Measurements from ENCODE around the gene CCDC69. TPM values are rescaled to one million over a fixed set of nuclear protein-coding genes. Genes with fewer than 3 reads are reported as not detected.

CCDC69 gene
- total and polyA plus RNA-seq, 2 of the 8 experiments (the other 6 are each of a cell fraction or from before 2014, with no cell fraction given): 8.4 to 10.8 TPM

DNA sequence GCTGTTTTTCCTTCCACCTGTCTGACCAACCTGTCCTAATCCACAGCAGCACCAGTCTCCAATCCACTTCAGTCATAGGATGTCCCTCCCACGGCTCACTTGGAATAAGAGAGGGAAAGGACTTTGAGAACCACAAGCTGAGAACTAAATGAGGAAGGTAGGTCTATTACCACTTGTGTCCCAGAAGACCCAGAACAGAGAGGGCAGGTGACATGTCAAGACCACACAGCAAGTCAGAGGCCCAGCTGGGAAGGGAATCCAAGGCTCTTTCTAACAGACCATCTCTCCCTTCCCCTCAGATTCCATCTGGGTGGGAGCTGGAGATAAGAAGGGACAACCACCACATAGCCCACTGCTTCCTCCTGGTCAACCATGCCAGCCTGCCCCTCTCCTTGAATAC lies 81.0 kb downstream of the CCDC69 start:
- Histone ChIP-seq H4K91ac (replicated peaks; ENCODE audit: insufficient read length, low read length) (no peak overlapping the region), H3K9ac (replicated peaks in 1 of 4; ENCODE audit: extremely low read depth in 1 of 4, low read depth in 3 of 4, low read length in 3 of 4) (no peak overlapping the region), H3K23me2 (ENCODE audit: low read depth, low read length) (no peaks in the 10 kb centered on the region), H2AK5ac (ENCODE audit: low read depth, low read length) (no peak overlapping the region), H3K4me2 (ENCODE audit: insufficient read depth in 1 of 2, low read depth in 2 of 2, low read length in 2 of 2) (no peak overlapping the region), H3K14ac (ENCODE audit: insufficient read length) (no peak overlapping the region), H3K79me2 (ENCODE audit: control insufficient read depth in 1 of 2, insufficient read depth in 2 of 2, low read length in 2 of 2) (no peaks in the 10 kb centered on the region), H3K23ac (ENCODE audit: insufficient read length) (no peak overlapping the region), H3K79me1 (ENCODE audit: low read depth, low read length) (peaks cover 2% of the 10 kb centered on the region), H3K27ac (ENCODE audit: low read depth, low read length) (no peak overlapping the region), H3K27me3 (replicated peaks in 1 of 4; ENCODE audit: control insufficient read depth in 3 of 4, extremely low read depth in 1 of 4, insufficient read depth in 3 of 4, low read length in 3 of 4) (no peaks in the 10 kb centered on the region; a peak in 1 of 7 replicates), H3K36me3 (ENCODE audit: control insufficient read depth in 2 of 4, insufficient read depth in 4 of 4, low read length in 3 of 4) (peaks cover 0 to 16% (median 7%) of the 10 kb centered on the region in 4 experiments; a peak in 4 of 8 replicates), H4K8ac (ENCODE audit: extremely low read depth, insufficient read depth, low read length) (no peak overlapping the region), H3K9me3 (ENCODE audit: insufficient read depth in 2 of 2, low read depth in 1 of 2, low read length in 1 of 2) (no peaks in the 10 kb centered on the region), H2BK12ac (ENCODE audit: low read depth, low read length) (no peak overlapping the region), H3K56ac (replicated peaks; ENCODE audit: insufficient read length, low read depth, low read length) (no peak overlapping the region), H3K18ac (ENCODE audit: extremely low read depth, low read length) (no peak overlapping the region), H2BK20ac (ENCODE audit: low read length) (no peak overlapping the region), H2BK120ac (replicated peaks; ENCODE audit: low read depth, low read length) (no peak overlapping the region), H4K20me1 (replicated peaks in 1 of 2; ENCODE audit: control insufficient read depth in 1 of 2, insufficient read depth in 2 of 2, low read length in 2 of 2) (peaks cover 0 to 5% of the 10 kb centered on the region in 2 experiments), H3K4ac (replicated peaks; ENCODE audit: insufficient read length, low read depth, low read length) (no peak overlapping the region), H4K5ac (ENCODE audit: insufficient read length, low read depth, low read length) (no peak overlapping the region), H3K4me1 (replicated peaks in 1 of 4; ENCODE audit: control insufficient read depth in 3 of 4, insufficient read depth in 4 of 4, low read length in 3 of 4) (peaks cover 0 to 12% (median 7%) of the 10 kb centered on the region in 4 experiments; a peak in 5 of 7 replicates), H2BK5ac (ENCODE audit: low read depth, low read length) (no peak overlapping the region), H2AFZ (ENCODE audit: low read length) (no peak overlapping the region), H3K4me3 (ENCODE audit: extremely low read depth in 1 of 4, insufficient read depth in 2 of 4, low read depth in 3 of 4, low read length in 4 of 4) (no peak overlapping the region), H2BK15ac (ENCODE audit: low read length) (no peak overlapping the region)
- POLR2A ChIA-PET (ENCODE audit: partially characterized antibody): interaction anchor here (1.0 to 1.4 kb wide), 2 partner anchors 14 to 15 kb away, joined by 3 read pairs; partner anchors contain the start of gene ANXA6
- FAIRE-seq: no peak
- TF ChIP-seq RNF2 (IDR thresholded peaks at IDR 0.05; ENCODE audit: borderline replicate concordance, low read depth, low read length, missing control alignments, poor library complexity, severe bottlenecking): no peak
- no peak for DNase-seq (ENCODE audit: low read depth in 1 of 2, low spot score in 2 of 2)
- WGBS, 2 experiments (ENCODE audit: extremely low coverage in 1 of 2, insufficient coverage in 1 of 2, insufficient read length in 1 of 2, insufficient replicate concordance in 2 of 2, low coverage in 1 of 2, low lambda C conversion rate in 2 of 2, missing lambda C conversion rate in 1 of 2): 55% methylated on average over 1 of the region's 1 CpG; no CpG with 5 or more reads in 1 of the 2 experiments
- CTCF ChIA-PET (ENCODE audit: partially characterized antibody): interaction anchor here (1.1 to 39.8 kb wide), 7 partner anchors 10 to 95 kb away, joined by 3 to 810 read pairs (median 17); partner anchors contain the start of gene ANXA6
